Measurements from ENCODE around the gene SPON2.
A peak's percentile ranks its signal among the peaks of the same experiment; 100 is the strongest.

Gene SPON2

DNA sequence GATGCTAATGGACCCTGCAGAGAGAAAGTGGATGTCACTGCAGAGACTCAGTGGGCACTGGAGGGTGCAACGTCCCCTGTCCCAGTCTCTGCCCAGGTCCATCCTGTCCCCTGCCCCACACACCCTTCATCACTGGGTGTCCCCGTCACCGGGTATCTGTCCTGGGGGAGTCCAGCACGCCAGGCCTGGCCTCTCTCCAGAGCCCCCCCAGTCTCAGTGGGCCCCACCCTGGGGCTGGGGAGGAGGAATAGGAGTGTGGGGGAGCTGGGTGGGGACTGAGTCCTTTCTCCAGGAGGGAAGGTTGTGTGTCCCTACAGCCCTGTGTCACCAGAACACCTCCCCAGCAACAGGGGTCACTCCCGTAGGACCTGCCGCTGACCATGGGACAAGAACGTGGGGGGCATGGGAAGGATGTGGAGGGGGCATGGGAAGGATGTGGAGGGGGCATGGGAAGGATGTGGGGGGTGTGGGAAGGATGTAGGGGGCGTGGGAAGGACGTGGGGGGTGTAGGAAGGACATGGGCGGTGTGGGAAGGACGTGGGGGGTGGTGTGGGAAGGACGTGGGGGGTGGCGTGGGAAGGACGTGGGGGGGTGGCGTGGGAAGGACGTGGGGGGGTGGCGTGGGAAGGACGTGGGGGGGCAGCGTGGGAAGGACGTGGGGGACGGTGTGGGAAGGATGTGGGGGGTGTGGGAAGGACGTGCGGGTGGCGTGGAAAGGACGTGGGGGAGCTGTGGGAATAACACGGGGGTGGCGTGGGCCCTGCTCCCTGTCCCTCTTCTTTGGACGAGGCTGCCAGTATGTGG, 21.0 kb upstream of the SPON2 start:
- DNase-seq: no peak

DNA sequence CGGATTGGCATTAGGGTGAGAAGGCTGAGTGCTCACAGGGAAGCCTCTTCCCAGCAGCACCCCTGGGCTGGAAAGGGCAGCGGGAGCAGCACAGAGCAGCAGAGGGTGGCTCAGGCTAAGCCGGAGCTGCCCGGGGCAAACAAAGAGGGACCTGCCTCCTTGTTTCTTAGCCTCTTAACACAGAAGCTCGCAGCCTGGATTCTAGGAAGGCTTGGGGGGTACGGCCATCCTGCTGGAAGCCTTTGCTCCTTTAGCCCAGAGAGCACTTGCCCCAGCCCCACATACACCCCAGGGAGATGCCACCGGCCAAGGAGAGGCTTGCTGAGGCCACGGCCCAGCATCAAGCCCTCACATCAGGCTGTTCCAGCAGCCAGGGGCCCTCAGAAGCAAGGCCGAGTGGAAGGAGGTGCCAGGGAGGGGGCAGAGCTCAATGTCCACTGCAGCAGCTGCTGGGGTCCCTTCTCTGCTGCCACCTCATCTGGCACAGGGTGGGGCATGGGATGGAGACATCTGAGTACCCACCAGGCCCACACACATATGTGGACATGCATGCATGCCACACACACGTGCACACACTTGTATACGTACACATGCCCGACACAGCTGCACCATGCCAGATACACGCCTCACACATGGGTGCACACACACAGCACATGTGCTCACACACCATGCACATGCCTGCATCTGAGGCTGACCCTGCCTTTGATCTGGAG, 20.3 kb upstream of the SPON2 start:
- DNase-seq: no peak

DNA sequence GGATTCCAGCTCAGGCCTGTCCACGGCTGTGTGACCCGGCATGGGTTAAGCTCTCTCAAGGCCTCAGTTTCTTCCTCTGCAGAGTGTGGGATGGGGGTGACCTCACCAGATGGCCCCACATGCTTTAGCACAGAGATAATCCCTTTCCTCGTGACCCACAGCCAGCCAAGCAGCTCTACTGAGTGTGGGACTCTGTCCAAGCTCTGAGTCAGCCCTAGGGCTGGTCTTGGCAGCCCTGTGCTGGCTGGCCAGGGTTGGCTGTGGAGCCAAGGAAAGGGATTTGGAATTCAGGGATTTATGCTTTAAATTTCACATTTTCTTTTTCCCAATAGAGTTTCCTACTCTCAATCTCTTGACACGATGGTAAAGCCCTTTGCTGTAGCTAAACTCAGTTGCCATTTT, 19.7 kb upstream of the SPON2 start:
- DNase-seq: peak; percentile 40

DNA sequence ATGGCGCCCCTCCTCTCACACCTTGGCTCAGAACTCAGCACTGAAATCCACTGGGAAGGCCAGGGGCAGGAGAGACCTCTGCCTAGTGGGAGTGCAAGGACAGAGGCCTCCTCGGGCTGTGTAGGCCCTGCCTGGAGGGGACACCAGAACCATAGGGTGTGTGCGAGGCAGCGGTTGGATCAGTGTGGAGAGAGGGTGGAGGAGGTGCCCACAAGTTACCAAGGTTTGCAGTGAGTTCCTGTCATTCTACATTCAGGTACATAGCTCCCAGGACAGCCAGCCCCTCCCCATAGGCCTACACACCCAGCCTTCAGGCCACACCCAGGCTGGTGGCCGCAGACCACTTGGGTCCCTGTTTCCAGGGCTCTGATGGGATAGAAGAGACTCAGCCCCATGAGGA, 19.2 kb upstream of the SPON2 start:
- DNase-seq: no peak

DNA sequence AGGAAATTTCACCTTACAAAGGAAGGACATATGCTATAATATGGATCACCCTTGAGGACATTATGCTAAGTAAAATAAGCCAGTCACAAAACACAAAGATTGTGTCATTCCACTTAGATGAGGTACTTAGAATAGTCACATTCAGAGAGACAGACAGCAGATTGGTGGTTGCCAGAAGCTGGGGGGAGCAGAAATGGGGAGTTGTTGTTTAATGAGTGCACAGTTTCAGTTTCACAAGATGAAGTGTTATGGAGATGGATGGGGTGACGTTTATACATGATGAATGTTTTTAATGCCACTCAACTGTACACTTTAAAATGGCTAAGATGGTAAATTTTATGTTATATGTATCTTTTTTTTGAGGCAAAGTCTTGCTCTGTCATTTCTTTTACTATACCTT, 14.8 kb upstream of the SPON2 start:
- DNase-seq: no peak

DNA sequence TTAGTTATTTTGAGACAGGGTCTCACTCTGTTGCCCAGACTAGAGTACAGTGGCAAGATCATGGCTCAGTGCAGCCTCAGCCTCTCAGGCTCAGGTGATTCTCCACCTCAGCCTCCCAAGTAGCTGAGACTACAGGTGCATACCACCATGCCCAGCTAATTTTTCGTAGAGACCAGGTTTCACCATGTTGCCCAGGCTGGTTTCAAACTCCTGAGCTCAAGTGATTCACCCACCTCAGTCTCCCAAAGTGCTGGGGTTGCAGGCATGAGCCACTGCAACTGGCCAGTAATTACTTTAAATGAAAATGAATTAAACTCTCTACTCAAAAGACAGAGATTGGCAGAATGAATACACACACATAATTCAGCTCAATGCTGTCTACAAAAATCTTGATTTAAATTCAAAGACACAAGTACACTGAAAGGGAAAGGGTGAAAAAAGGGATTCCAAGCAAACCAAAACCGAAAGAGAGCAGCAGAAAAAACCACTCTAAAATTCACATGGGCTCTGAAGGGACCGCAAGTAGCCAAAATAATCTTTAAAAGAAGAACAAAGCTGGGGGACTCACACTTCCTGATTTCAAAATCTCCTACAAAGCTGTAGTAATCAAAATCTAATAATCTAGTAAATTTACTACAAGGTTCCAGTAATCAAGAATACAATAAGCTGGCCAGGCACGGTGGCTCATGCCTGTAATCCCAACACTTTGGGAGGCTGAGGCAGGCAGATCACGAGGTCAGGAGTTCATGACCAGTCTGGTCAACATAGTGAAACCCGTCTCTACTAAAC, 11.8 kb upstream of the SPON2 start:
- no peak for DNase-seq

DNA sequence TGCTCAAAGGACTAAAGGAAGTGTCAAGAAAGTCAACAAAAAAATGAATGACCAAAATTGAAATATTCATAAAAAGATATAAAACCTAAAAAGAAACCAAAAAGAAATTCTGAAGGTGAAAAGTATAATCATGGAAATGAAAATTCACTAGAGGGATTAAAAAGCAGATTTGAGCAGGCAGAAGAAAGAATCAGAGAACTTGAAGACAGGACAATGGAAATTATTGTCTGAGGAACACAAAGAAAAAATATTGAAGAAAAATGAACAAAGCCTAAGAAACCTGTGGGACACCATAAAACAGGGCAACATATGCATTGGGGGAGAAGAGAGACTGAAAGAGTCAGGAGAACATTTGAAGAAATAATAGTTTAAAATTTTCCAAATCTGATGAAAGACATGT, 9.9 kb upstream of the SPON2 start:
- no peak for DNase-seq

DNA sequence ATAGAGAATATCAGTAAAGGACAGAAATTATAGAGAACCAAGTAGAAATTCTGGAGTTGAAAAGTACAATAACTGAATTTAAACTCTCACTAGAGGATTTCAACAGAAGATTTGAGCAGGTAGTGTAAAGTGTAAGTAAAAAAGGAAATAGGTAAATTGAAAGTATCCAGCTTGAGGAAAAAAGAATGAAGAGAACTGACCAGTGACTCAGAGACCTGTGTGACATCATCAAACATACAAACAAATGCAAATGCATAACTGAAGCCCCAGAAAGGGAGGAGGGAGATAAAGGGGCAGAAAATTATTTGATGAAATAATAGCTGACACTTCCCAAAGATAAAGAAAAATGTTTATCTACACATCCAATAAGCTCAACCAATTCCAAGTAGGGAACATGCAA, 8.3 kb upstream of the SPON2 start:
- no peak for DNase-seq

DNA sequence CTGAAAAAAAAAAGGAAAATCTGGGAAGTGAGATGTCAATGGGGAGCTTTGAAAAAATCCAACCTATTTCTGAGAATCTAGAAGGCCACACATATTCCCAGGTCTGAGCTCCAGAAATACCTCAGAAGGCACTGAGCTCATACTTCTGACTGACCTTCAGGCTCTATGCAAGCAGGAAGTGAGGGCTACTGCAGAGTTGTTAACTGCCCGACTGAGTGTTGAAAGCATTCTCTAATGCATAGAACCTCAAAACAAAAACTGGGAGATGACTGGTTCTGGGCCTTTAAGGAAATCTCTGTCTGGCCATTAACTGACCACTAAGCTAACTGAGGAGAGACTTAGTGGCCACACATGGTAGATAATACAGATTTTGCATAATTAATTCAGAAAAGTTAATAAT, 7.6 kb upstream of the SPON2 start:
- no peak for DNase-seq

DNA sequence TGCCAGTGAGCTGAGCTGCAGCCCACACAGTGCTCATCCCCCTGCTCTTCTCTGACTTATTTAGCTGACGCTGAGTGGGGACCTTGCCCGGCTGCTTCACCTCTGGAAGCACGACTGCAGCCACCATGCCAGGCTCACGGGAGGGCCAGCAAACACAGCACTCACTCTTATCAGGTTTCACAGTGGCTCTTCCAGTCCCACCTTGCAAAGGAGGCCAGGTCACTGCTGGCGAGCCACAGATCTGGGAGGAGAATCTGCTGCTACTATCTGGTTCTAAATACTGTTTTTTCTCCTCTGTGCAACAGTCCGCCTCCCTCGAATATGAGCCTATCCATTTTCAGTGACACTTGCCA, 6.7 kb upstream of the SPON2 start:
- DNase-seq: no peak

DNA sequence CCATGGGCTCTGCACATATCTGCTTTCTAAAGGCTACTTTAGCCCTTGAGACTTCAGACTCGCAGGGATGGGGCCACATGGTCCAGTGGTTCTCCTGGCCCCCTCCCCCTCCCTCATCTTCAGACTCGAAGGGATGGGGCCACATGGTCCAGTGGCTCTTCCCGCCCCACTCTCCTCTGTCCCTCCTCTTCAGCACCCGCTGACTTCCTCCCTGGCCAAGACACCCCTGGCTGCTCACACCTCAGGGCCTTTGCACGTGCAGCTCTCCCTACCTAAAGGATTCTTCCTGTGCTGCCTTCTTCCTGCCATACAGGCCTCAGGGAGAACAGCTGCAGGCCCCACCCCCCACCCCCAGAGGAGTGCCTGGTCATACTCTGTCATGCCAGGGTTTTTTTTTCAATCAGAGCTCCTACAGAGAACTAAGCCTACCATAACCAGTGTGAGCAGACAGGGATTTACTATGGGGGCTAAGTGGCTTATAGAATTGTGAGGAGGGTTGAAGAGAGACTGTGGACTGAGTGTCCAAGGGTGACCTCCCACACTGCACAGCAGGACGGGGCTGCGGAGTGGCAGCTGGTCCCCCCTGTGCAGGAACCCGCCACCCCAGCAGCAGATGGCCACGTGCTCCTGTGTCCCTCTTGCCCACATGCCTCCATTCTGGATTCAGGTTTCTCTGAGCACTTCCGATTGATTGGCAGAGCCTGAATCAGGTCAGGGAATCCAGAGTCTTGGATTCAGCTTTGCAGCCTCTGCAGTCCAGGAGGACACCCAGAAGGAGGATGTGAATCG, 6.1 kb upstream of the SPON2 start:
- no peak for DNase-seq

DNA sequence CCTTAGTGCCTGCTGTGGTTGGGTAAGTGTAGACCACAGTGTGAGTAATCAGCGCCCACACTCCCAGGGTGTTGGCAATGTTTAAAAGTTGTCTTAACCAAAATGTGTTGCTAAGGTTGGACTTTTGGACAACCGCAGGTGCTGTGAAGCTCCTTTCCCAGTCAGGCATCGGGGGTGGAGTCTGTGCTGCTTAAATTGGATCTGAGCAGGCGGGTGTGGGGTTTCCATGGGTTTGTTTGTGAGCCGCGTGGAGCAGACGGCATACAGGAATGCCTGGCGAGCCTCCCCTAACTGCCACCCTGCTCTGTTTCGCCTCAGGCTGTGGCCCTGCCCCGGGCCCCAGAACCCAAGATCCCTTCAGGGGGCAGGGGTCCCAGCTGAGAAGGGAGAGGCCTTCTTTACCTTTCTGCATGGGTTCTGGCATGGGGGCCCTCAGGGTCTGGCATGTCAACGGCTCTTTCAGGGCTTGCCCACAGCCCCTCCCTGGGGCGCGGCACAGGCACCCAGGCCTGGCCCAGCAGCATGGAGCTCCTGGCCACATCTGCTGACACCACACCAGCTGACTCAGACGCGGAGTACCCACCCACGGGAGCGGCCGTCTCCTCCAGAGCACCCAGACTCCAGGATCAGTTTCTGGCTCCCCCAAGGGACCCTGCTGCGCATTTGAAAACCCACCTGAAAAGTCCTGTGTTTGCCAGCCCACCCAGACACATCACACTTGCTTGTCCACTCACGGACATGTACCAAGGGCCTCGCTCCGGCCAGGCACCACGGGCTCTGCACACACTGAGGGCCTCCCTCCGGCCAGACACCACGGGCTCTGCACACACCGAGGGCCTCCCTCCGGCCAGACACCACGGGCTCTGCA, 5.1 kb upstream of the SPON2 start:
- no peak for DNase-seq

DNA sequence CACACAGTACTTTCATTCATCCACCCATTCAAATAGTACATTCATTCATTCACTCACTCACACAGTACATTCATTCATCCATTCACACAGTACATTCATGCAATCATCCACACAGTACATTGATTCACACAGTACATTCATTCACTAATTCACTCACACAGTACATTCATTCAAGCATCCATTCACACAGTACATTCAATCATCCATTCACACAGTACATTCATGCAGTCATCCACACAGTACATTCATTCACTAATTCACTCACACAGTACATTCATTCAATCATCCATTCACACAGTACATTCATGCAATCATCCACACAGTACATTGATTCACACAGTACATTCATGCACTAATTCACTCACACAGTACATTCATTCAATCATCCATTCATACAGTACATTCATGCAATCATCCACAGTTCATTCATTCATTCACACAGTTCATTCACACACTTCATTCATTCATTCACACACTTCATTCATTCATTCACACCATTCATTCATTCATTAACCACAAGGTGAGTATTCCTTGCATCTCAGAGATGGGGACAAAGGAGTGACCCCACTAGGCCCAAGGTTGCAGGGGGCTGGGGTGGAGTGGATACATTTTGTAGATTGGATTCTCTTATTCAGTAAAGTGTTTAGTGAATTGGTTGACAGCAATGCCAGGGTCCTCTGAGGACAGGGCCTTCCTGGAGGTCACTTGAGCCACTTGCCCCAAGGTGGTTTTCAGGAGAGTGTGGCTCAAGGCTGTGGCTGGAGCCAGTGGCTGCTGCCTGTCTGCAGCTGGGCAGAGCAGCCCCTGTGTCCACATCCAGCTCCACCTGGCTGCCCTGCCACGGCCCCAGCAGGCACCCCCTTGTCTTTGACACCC, 4.3 kb upstream of the SPON2 start:
- DNase-seq: no peak

DNA sequence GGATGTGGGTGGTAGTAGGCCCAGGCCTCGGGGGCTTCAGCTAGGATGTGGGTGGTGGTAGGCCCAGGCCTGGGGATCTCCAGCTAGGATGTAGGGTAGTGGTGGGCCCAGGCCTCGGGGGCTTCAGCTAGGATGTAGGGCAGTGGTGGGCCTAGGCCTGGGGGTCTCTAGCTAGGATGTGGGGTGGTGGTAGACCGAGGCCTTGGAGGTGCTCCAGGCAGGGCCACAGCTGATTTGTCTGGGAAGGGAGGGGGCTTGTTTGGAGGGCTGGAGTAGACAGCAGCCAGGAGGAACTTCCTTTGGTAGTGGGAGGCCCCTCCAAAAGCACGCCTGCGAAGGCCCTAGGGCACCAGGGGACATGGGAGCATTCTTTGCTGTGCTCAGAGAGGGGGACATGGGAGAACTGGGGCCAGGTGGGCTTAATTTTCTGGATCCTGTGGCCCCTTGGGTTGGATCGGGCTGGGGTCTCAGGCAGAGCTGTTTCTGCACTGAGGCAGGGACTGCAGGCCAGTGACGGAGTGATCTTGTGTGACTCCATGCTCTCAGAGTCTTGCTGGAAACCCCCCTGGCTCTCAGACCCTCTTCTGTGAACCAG, 3.3 kb upstream of the SPON2 start:
- no peak for DNase-seq

DNA sequence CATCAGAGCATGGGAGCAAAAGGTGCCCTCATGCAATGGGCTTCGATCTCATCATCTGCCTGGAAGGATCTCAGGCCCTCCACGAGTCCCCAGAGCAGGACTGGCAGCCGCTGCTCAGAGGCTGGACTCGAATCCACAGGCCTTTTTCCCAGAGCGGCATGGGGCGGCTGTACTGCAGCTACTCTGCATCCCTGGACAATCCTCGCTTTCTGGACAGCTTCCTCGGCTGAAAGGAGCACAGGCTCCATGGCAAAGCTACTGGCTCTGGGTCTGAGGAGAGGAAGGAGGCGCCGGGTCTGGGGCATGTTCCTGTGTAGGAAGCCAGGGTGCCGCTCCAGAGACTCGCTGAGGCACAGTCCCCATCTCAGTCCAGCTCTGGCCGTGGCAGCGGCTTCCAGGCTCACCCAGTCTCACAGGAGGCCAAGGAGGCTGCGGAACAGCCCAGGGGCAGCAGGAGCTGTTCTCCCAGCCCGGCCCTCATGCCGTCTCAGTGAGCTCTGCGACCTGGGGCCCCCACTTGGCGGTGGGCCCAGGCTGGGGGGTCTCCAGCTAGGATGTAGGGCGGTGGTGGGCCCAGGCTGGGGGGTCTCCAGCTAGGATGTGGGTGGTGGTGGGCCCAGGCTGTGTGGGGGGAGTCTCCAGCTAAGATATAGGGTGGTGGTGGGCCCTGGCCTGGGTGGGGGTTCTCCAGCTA, 2.7 kb upstream of the SPON2 start:
- DNase-seq: no peak

DNA sequence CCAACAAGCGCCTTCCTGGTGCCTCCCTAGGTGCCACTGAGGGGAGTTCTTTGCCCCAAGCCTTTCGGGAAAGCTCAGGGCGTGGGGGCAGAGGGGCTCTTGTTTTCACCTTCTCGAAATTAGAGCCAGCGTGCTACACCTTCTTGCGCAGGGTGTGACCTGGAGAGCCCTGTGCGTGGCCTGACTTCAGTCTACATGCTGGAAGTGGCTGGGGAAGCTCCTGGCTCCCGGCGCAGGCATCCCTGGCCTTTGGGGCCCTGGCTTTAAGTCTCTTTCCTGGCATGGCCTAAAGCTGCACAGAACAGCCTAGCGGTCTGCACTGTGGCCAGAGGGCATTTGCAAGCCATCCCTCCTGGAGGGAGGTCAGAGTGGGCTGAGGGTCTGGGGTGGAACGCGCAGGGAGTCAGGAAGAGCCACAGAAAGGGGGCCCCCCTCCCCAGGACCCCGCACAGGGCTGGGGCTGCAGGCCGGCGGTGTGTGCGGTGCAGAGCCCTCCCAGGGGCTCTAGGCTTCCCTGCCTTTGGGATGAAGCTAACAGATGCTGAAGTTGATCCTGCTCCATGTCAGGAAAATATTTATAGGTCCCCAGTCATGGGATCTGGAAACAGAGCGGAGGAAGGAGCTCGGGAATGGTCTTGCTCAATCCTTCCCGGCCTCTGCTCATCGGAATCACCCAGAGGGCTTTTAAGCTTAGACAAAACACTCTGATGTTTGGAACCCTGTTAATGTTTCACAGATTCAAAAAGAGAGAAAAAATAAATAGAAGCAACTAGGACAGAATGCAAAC, 781 bp upstream of the SPON2 start:
- no peak for DNase-seq

DNA sequence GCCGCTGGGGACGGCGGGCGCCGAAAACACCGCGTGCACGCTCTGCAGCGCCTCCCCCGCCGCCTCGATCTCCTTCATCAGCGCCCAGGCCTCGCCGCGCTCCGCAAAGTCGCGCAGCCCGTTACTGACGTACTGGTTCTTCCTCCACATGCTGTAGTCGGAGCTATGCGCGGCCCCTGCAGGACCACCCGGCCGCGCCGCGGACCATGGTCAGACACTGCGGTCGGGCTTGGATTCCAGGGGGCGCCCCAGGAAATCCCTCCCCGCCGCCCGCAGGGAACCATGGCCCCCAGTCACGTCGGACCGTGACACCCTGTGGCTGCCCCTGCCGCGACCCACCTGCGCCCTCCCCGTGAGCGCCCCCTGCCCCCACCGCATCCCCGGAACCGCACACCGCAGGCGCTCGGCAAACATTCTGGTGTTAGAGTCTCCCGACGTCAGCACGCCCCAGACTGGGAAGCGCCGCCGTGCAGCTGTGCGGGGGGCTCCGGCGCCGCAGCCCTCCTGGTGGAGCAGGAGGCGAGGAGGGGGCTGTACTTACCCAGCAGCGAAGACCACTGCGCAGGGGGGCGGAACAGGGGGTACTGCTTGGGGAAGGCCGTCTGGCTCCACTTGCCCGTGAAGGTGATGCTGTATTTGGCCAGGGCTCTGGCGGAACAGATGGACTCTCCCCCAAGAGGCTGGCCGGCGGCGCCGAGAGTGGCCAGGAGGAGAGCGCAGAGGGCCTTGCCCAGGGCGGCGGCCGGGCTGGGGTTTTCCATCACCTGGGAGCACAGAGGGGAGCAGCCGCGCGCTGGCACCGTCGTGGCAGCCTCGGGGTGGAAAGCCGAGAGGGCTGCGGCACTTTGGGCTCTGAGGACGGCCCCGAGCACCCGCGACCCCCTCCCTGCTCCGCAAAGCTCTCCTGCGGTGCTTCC, 814 bp downstream of the SPON2 start:
- DNase-seq: no peak

DNA sequence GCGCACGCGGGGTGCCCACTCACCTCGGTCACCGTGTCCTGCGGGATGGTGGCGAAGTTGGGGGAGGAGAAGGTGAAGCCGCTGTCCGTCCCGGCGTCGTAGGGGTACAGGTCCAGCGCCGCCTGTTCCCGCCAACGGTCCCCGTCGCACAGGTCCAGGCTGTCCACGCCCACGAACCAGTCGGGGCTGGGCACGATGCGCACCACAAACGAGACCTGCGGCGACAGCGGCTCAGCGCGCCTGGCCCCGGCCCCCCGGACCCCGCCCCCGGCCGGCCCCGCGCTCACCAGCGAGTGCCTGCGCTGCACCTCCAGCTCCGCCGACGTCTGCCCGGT, 1.4 kb downstream of the SPON2 start:
- DNase-seq: no peak

Measured in GOT3 (cell line).